ENCODE data around the gene ZNF436.

ZNF436 gene

DNA sequence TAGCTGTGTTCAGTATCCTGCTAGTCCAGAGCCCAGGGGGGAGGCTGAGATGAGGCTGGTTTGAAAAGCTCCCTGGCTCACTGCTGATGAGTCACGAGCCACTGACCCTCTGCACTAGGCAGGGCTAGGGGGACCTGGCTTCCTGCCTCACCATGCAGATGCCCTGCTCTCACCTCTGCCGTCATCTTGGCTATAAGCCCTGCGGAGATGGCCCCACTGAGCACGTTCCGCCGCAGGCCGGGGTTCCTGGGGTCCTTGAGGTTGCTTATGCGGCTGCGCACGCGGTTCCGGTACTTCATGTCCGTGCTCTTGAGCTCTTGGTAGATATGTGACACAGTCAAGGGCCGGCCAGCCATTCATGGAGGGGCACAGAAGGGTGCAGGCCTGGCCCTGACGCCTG lies 24.1 kb upstream of the ZNF436 start:
- no peak overlapping the region for H3K4me2 ChIP-seq
- H3K79me2 ChIP-seq (ENCODE audit: insufficient read depth, low read depth), result no peaks in the 10 kb centered on the region
- H3K9ac ChIP-seq, result no peak overlapping the region
- no peak overlapping the region for H3K27ac ChIP-seq
- H3K4me1 ChIP-seq (ENCODE audit: low read depth, poor library complexity, severe bottlenecking), result no peaks in the 10 kb centered on the region
- H4K20me1 ChIP-seq (ENCODE audit: insufficient read depth), result no peaks in the 10 kb centered on the region
- H3K4me3 ChIP-seq (IDR thresholded peaks at IDR 0.05; ENCODE audit: insufficient read depth, low read depth, low read length), result no peak overlapping the region
- no peaks in the 10 kb centered on the region for H3K36me3 ChIP-seq (ENCODE audit: insufficient read depth)
- no peak for TF ChIP-seq CTCF (conservative IDR thresholded peaks at IDR 0.05; ENCODE audit: low read depth, low read length)
- no peak overlapping the region for H2AFZ ChIP-seq (ENCODE audit: low read depth)
- no peaks in the 10 kb centered on the region for H3K27me3 ChIP-seq (ENCODE audit: insufficient read depth, low read depth)

GRCh38 chr1:23392125-23392855 lies 22.7 kb upstream of the ZNF436 start:
- no peak overlapping the region for H3K9ac ChIP-seq
- no peaks in the 10 kb centered on the region for H3K36me3 ChIP-seq (ENCODE audit: insufficient read depth)
- H3K79me2 ChIP-seq (ENCODE audit: insufficient read depth, low read depth), result no peaks in the 10 kb centered on the region
- H3K27me3 ChIP-seq (ENCODE audit: insufficient read depth, low read depth), result no peaks in the 10 kb centered on the region
- no peak overlapping the region for H3K4me3 ChIP-seq (IDR thresholded peaks at IDR 0.05; ENCODE audit: insufficient read depth, low read depth, low read length)
- no peak overlapping the region for H3K4me2 ChIP-seq
- no peak overlapping the region for H2AFZ ChIP-seq (ENCODE audit: low read depth)
- H4K20me1 ChIP-seq (ENCODE audit: insufficient read depth), result no peaks in the 10 kb centered on the region
- TF ChIP-seq CTCF (conservative IDR thresholded peaks at IDR 0.05; ENCODE audit: low read depth, low read length), result no peak
- H3K4me1 ChIP-seq (ENCODE audit: low read depth, poor library complexity, severe bottlenecking), result no peaks in the 10 kb centered on the region
- no peak overlapping the region for H3K27ac ChIP-seq

DNA sequence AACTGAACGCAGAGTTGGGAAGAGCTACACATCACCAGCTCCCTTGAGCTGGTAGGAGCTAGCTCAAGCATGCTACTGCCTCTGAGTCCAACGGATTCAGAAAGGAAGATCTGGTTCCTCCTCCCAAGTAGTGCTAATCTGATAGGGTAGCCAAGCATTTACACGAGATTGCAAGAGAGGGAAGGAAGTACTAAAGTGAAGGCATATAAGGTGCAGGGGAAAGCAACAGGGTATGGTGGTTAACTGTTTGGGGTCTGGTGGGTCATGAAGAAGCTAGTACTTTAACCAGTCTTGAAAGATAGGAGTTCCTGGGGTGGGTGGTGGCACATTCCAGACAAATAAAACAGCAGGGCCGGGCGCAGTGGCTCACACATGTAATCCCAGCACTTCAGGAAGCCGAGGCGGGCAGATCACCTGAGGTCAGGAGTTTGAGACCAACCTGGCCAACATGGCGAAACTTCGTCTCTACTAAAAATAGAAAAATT lies 20.2 kb upstream of the ZNF436 start:
- no peaks in the 10 kb centered on the region for H3K79me2 ChIP-seq (ENCODE audit: insufficient read depth, low read depth)
- no peaks in the 10 kb centered on the region for H3K27me3 ChIP-seq (ENCODE audit: insufficient read depth, low read depth)
- no peak overlapping the region for H3K4me2 ChIP-seq
- H3K9ac ChIP-seq, result no peak overlapping the region
- no peaks in the 10 kb centered on the region for H3K4me1 ChIP-seq (ENCODE audit: low read depth, poor library complexity, severe bottlenecking)
- H3K4me3 ChIP-seq (IDR thresholded peaks at IDR 0.05; ENCODE audit: insufficient read depth, low read depth, low read length), result no peak overlapping the region
- TF ChIP-seq CTCF (conservative IDR thresholded peaks at IDR 0.05; ENCODE audit: low read depth, low read length), result no peak
- H4K20me1 ChIP-seq (ENCODE audit: insufficient read depth), result no peaks in the 10 kb centered on the region
- no peak overlapping the region for H2AFZ ChIP-seq (ENCODE audit: low read depth)
- no peak overlapping the region for H3K27ac ChIP-seq
- H3K36me3 ChIP-seq (ENCODE audit: insufficient read depth), result no peaks in the 10 kb centered on the region

- Histone ChIP-seq H3K4me2 (no peak overlapping the region), H4K20me1 (ENCODE audit: insufficient read depth) (no peaks in the 10 kb centered on the region), H3K36me3 (ENCODE audit: insufficient read depth) (no peaks in the 10 kb centered on the region), H3K4me1 (ENCODE audit: low read depth, poor library complexity, severe bottlenecking) (no peaks in the 10 kb centered on the region), H3K9ac (no peak overlapping the region), H3K27me3 (ENCODE audit: insufficient read depth, low read depth) (no peaks in the 10 kb centered on the region), H3K79me2 (ENCODE audit: insufficient read depth, low read depth) (no peaks in the 10 kb centered on the region), H3K4me3 (IDR thresholded peaks at IDR 0.05; ENCODE audit: insufficient read depth, low read depth, low read length) (no peak overlapping the region), H2AFZ (ENCODE audit: low read depth) (no peak overlapping the region), H3K27ac (no peak overlapping the region)
- no peak for TF ChIP-seq CTCF (conservative IDR thresholded peaks at IDR 0.05; ENCODE audit: low read depth, low read length)
These were observed 17.9 kb upstream of the ZNF436 start for GRCh38 chr1:23387494-23387893.
